B cell (primary cell): ENCODE measurements around the gene ANKS1B.

Experiments
- EZH2 ChIP-seq: IDR thresholded peaks from 2 replicates; pipeline ENCODE4 v1.6.1; 2012; ENCODE audit warnings: borderline replicate concordance, low read depth, mild to moderate bottlenecking, moderate library complexity, low read length; ENCODE audit not compliant: insufficient read depth, poor library complexity, severe bottlenecking
- TF ChIP-seq, protein P1 (sequence below): fragments of 200-600 bp; IDR thresholded peaks from one replicate; pipeline ENCODE4 v1.8.0; 2022; ENCODE audit warnings: antibody characterized with exemption, mild to moderate bottlenecking

- TF ChIP-seq, protein P1, sequence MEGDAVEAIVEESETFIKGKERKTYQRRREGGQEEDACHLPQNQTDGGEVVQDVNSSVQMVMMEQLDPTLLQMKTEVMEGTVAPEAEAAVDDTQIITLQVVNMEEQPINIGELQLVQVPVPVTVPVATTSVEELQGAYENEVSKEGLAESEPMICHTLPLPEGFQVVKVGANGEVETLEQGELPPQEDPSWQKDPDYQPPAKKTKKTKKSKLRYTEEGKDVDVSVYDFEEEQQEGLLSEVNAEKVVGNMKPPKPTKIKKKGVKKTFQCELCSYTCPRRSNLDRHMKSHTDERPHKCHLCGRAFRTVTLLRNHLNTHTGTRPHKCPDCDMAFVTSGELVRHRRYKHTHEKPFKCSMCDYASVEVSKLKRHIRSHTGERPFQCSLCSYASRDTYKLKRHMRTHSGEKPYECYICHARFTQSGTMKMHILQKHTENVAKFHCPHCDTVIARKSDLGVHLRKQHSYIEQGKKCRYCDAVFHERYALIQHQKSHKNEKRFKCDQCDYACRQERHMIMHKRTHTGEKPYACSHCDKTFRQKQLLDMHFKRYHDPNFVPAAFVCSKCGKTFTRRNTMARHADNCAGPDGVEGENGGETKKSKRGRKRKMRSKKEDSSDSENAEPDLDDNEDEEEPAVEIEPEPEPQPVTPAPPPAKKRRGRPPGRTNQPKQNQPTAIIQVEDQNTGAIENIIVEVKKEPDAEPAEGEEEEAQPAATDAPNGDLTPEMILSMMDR, result no peak
- no peak for TF ChIP-seq EZH2
Measured at GRCh38 chr12:99439399-99439798, 545.3 kb downstream of the ANKS1B start.
